Ishikawa (cell line): Measurements from ENCODE around the gene OSBPL9.

Source experiments
- CEBPB ChIP-seq: IDR thresholded peaks from 2 replicates; pipeline ENCODE4 v1.6.1; 2012
- CREB1 ChIP-seq: IDR thresholded peaks from 2 replicates; pipeline ENCODE4 v1.6.1; 2012; ENCODE audit warnings: low read depth
- EP300 ChIP-seq: IDR thresholded peaks from 2 replicates; pipeline ENCODE4 v1.6.1; 2012; ENCODE audit warnings: borderline replicate concordance
- FOXM1 ChIP-seq: IDR thresholded peaks from 2 replicates; pipeline ENCODE4 v1.6.1; 2012; ENCODE audit warnings: low read depth, borderline replicate concordance
- RAD21 ChIP-seq: IDR thresholded peaks from 2 replicates; pipeline ENCODE4 v1.6.1; 2012; ENCODE audit warnings: low read depth
- TCF12 ChIP-seq: IDR thresholded peaks from 2 replicates; pipeline ENCODE4 v1.6.1; 2012; ENCODE audit warnings: low read depth
- YY1 ChIP-seq: IDR thresholded peaks from 2 replicates; pipeline ENCODE4 v1.6.1; 2012; ENCODE audit warnings: low read depth
- TF ChIP-seq, protein P1 (sequence below): IDR thresholded peaks from 2 replicates; pipeline ENCODE4 v1.6.1; 2012
- TF ChIP-seq, protein P2 (sequence below): IDR thresholded peaks from 2 replicates; pipeline ENCODE4 v1.6.1; 2012; ENCODE audit warnings: low read depth, mild to moderate bottlenecking

- no peak for TF ChIP-seq YY1
- no peak for TF ChIP-seq CREB1
- no peak for TF ChIP-seq EP300
- no peak for TF ChIP-seq RAD21
- TF ChIP-seq, protein P1, sequence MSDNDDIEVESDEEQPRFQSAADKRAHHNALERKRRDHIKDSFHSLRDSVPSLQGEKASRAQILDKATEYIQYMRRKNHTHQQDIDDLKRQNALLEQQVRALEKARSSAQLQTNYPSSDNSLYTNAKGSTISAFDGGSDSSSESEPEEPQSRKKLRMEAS: no peak
- TF ChIP-seq TCF12: no peak
- TF ChIP-seq, protein P2, sequence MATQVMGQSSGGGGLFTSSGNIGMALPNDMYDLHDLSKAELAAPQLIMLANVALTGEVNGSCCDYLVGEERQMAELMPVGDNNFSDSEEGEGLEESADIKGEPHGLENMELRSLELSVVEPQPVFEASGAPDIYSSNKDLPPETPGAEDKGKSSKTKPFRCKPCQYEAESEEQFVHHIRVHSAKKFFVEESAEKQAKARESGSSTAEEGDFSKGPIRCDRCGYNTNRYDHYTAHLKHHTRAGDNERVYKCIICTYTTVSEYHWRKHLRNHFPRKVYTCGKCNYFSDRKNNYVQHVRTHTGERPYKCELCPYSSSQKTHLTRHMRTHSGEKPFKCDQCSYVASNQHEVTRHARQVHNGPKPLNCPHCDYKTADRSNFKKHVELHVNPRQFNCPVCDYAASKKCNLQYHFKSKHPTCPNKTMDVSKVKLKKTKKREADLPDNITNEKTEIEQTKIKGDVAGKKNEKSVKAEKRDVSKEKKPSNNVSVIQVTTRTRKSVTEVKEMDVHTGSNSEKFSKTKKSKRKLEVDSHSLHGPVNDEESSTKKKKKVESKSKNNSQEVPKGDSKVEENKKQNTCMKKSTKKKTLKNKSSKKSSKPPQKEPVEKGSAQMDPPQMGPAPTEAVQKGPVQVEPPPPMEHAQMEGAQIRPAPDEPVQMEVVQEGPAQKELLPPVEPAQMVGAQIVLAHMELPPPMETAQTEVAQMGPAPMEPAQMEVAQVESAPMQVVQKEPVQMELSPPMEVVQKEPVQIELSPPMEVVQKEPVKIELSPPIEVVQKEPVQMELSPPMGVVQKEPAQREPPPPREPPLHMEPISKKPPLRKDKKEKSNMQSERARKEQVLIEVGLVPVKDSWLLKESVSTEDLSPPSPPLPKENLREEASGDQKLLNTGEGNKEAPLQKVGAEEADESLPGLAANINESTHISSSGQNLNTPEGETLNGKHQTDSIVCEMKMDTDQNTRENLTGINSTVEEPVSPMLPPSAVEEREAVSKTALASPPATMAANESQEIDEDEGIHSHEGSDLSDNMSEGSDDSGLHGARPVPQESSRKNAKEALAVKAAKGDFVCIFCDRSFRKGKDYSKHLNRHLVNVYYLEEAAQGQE: no peak
- TF ChIP-seq FOXM1: no peak
- TF ChIP-seq CEBPB: no peak
These were observed 49.6 kb downstream of the OSBPL9 start for GRCh38 chr1:51666478-51666877.
